Uterus (tissue), 2 donors: ENCODE results near the gene SF3B6.

Experiments used
- CTCF ChIP-seq, 4 experiments: fragments of 200-600 bp in 2 of 4; fragments of 450-650 bp in 2 of 4; sonication (generic) in 2 of 4; IDR thresholded peaks; one replicate each; pipeline ENCODE4 v1.5.1; 2016 to 2019; ENCODE audit warnings: antibody characterized with exemption in 4 of 4, mild to moderate bottlenecking in 2 of 4, moderate library complexity in 1 of 4
- POLR2A ChIP-seq, 2 donors: fragments of 450-650 bp; IDR thresholded peaks; one replicate each; pipeline ENCODE4 v1.6.1; 2016; ENCODE audit warnings: antibody characterized with exemption in 2 of 2, mild to moderate bottlenecking in 1 of 2, moderate library complexity in 1 of 2

- peak in 1 of 2 donors; percentile 29 for TF ChIP-seq POLR2A (IDR thresholded peaks at IDR 0.05)
- no peak for TF ChIP-seq CTCF (IDR thresholded peaks at IDR 0.05)
Observed at GRCh38 chr2:24076849-24077534, 866 bp upstream of the SF3B6 start.
